LNCaP clone FGC (cell line): ENCODE measurements around the gene GALK1.

Source experiments
- DNase-seq: peaks from one replicate; pipeline ENCODE4 v3.0.0-alpha.2; 2011; ENCODE audit warnings: low read depth
- H3K4me3 ChIP-seq: 2 replicates; pipeline ENCODE4 v1.5.1; 2011; ENCODE audit warnings: mild to moderate bottlenecking, low read depth, low read length, control low read depth
- CTCF ChIP-seq: IDR thresholded peaks from 2 replicates; pipeline ENCODE4 v1.5.1; 2012; ENCODE audit warnings: mild to moderate bottlenecking; ENCODE audit not compliant: control insufficient read depth, insufficient read depth; ENCODE audit errors: extremely low read depth

The GALK1 gene

GRCh38 chr17:75803883-75804282 lies 38.9 kb upstream of the GALK1 start:
- no peak for DNase-seq
- H3K4me3 ChIP-seq: no peak overlapping the region
- no peak for TF ChIP-seq CTCF

GRCh38 chr17:75799402-75799801 lies 34.4 kb upstream of the GALK1 start:
- DNase-seq: no peak
- H3K4me3 ChIP-seq: no peak overlapping the region
- TF ChIP-seq CTCF: no peak

GRCh38 chr17:75795820-75796607 lies 31.0 kb upstream of the GALK1 start:
- DNase-seq: no peak
- TF ChIP-seq CTCF: no peak
- H3K4me3 ChIP-seq: no peak overlapping the region

GRCh38 chr17:75793460-75793859 lies 28.5 kb upstream of the GALK1 start:
- H3K4me3 ChIP-seq: no peak overlapping the region
- TF ChIP-seq CTCF: no peak
- no peak for DNase-seq

- no peak overlapping the region for H3K4me3 ChIP-seq
- no peak for DNase-seq
- no peak for TF ChIP-seq CTCF
Measured at GRCh38 chr17:75791254-75791653, 26.3 kb upstream of the GALK1 start.

- peak; percentile 65 for DNase-seq
- no peak for TF ChIP-seq CTCF
Measured at GRCh38 chr17:75785016-75785890, 20.3 kb upstream of the GALK1 start.

More at GRCh38 chr17:75785016-75785890, 20.3 kb upstream of the GALK1 start:
- H3K4me3 ChIP-seq: peak overlapping the region; percentile 58
